Large intestine (tissue), 3 donors: ENCODE data around the gene YPEL4. TPM values are rescaled to one million over a fixed set of nuclear protein-coding genes. Genes with fewer than 3 reads are reported as not detected.

Experiments used
- DNase-seq, 2 donors: peaks; one replicate each; pipeline versions ENCODE4 v3.0.0 to v3.0.0-alpha.2; 2013
- H3K27ac ChIP-seq: one replicate; pipeline ENCODE4 v1.5.1; 2013; ENCODE audit warnings: low read length
- H3K27me3 ChIP-seq: 2 replicates; pipeline ENCODE4 v1.6.1; 2013; ENCODE audit warnings: low read length; ENCODE audit not compliant: control insufficient read depth, insufficient read depth
- H3K36me3 ChIP-seq: 2 replicates; pipeline ENCODE4 v1.6.1; 2013; ENCODE audit warnings: low read length; ENCODE audit not compliant: control insufficient read depth, insufficient read depth
- H3K4me1 ChIP-seq: one replicate; pipeline ENCODE4 v1.6.1; 2013; ENCODE audit warnings: low read length; ENCODE audit not compliant: control insufficient read depth, insufficient read depth
- H3K4me3 ChIP-seq: one replicate; pipeline ENCODE4 v1.5.1; 2013; ENCODE audit warnings: low read length
- H3K9me3 ChIP-seq: one replicate; pipeline ENCODE4 v1.6.1; 2013; ENCODE audit warnings: mild to moderate bottlenecking, low read depth, low read length, moderate library complexity; ENCODE audit not compliant: control insufficient read depth
- WGBS: methylation state at CpG from one replicate; pipeline ENCODE4 v1.1.5; 2013; ENCODE audit warnings: low lambda C conversion rate; ENCODE audit not compliant: insufficient coverage; 5-methylcytosine and 5-hydroxymethylcytosine counted together
- polyA plus RNA-seq: library from polyadenylated mRNA; unstranded; fragments of 120-200 nt; gene quantifications from one replicate; pipeline ENCODE4 v1.2.1, GENCODE V29; 2013

YPEL4 gene
- polyA plus RNA-seq, 1 donor = 2.6 TPM

DNA sequence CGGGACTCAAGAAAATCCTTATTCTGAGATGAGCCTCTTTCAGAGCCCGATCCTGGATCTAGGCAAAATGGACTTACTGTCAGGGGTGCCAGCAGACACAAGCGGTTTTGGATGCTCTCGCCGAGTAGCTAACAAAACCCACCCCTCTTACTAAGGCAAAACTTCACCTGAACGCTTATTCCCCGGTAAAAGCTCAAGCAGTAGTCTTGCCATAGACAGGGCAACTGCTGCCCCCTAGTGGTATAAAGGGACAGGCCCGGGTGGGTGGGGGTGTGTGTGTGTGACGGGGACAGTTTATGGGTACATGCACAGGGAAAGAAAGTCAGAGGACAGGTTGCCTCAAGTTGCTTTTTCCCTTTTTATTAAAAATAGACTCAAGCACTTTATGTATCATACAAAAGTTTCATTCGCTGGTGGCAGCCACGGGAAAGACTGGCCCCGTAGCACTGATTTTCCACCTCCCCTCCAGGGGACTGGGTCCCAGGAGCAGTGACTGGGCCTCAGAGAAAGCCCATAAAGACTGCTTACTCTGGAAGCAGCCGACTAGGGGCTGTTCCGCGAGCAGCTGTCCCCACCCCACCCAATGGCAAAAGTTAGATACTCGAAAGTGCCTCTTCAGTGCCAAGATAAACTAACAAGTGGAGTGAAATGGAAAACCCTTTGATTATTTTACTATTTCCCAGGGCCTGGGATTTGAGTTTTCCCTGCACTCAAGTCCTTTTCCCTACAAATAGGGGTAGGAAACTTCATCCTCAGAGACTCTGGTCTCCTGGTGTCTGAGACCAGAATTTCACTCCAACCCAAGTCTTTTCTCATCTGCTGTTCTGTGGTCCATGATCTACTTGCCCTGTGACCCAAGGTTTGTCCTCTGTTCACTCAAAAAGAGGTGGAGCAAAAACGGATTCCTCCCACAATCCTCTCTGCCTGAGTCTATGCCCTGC, 4.7 kb downstream of the YPEL4 start:
- Histone ChIP-seq H3K36me3 (no peaks in the 10 kb centered on the region), H3K4me1 (peaks cover 41% of the 10 kb centered on the region), H3K27me3 (peaks cover 44% of the 10 kb centered on the region), H3K27ac (no peak overlapping the region), H3K9me3 (no peaks in the 10 kb centered on the region), H3K4me3 (no peak overlapping the region)
- WGBS = no CpG with 5 or more reads among the region's 17 CpGs
- DNase-seq = peak; percentile 68 to 69

DNA sequence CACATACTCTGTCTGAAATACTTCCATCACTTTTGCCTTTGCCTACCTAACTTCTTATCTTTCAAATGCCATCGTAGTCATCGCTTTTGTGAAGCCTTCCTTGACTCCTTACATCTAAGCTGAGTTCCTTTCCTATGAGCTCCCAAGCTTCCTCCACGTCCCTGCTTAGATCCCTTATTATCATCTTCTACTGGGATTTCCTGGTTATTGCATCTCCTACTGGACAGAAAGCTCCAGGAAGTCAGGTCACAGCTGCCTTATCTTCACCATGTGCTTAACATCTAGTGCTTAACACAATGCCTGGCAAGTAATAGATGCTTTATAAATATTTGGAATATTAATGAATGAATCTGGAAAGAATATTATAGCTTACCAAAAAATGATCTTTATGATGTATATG, 5.9 kb downstream of the YPEL4 start:
- peaks cover 45% of the 10 kb centered on the region for H3K4me1 ChIP-seq
- WGBS = 91% methylated on average over 2 of the region's 3 CpGs
- no peak overlapping the region for H3K27ac ChIP-seq
- no peak for DNase-seq
- H3K9me3 ChIP-seq = no peaks in the 10 kb centered on the region
- no peaks in the 10 kb centered on the region for H3K36me3 ChIP-seq
- H3K4me3 ChIP-seq = no peak overlapping the region
- H3K27me3 ChIP-seq = peaks cover 35% of the 10 kb centered on the region

DNA sequence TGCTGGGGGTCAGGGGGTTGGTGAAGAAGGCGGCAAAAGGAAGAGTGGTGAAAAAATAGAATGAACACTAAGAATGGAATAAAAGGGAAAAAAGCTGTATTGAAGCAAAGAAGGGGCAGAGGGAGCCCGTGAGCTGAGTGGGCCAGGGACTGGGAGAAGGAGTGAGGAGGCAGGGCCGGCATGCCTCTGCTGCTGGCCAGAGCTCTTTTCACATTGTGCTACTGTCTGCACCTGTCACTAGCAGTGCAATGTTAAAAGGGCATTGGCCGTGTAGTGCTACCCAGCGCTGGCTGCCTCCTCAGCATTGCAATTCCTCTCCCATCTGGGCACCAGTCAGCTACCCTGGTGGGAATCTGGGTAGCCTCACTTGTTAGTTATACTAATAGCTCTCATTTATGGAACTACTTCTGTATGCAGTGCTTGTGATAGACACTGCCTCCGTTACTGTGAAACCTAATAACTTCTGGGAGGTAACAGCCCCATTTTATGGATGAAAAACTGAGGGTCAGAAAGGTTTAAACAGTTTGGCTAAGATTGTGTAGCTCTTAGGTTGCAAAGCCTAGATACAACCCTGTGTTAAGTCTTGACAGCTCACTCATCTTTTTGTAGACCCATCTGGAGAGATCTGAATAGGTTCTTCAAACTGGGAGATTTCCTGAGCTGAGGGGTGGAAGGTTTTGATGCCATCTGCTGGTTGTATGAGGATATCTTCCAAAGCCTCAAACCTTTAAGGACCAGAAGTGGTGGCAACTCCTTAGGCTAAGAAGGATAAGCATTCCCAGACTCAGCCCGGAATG, 8.5 kb downstream of the YPEL4 start:
- no peaks in the 10 kb centered on the region for H3K36me3 ChIP-seq
- 100% methylated on average over 1 of the region's 7 CpGs for WGBS
- H3K9me3 ChIP-seq = no peaks in the 10 kb centered on the region
- H3K27me3 ChIP-seq = peaks cover 9% of the 10 kb centered on the region
- H3K4me1 ChIP-seq = peaks cover 40% of the 10 kb centered on the region
- H3K27ac ChIP-seq = no peak overlapping the region
- DNase-seq = peak in 1 of 2 donors; percentile 42
- no peak overlapping the region for H3K4me3 ChIP-seq

DNA sequence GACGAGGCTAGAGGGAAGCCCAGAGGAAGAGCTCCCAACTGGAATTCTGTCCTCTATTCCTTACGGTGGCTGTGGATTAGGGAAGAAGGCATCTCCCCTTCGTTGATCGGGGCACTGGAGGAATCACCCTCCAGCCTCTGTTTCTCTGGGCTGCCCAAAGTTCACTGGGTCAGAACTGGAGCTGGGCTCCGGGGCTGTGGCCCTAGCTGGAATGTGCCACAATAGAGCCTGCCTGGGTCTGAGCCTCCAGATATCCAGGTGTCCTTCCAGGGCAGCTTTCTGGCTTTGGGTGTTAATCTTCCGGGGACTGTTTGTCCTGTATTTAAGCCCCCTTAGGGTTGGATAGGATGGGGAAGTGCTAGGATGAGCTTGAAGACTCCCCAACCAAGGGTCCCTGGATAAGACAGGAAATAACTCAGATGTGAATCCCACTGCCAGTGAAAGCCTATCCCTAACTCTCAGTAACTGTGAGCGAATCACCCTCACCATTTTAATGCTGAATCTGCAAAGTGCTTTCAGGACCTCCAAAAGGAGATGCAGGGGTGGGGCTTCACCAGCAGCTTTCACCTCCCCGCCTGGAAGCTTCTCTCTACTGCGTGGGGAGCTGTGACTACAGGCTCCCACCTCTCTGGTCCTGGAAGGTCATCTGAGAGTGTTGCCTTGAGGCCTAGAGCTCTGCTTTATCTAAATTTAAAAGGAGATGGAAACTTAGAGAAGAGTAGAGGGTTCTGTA, 9.5 kb downstream of the YPEL4 start:
- no peaks in the 10 kb centered on the region for H3K9me3 ChIP-seq
- peaks cover 32% of the 10 kb centered on the region for H3K4me1 ChIP-seq
- H3K4me3 ChIP-seq = peak overlapping the region; percentile 89
- no peak for DNase-seq
- H3K27me3 ChIP-seq = no peaks in the 10 kb centered on the region
- no peaks in the 10 kb centered on the region for H3K36me3 ChIP-seq
- WGBS = no CpG with 5 or more reads among the region's 9 CpGs
- peak overlapping the region; percentile 82 for H3K27ac ChIP-seq

DNA sequence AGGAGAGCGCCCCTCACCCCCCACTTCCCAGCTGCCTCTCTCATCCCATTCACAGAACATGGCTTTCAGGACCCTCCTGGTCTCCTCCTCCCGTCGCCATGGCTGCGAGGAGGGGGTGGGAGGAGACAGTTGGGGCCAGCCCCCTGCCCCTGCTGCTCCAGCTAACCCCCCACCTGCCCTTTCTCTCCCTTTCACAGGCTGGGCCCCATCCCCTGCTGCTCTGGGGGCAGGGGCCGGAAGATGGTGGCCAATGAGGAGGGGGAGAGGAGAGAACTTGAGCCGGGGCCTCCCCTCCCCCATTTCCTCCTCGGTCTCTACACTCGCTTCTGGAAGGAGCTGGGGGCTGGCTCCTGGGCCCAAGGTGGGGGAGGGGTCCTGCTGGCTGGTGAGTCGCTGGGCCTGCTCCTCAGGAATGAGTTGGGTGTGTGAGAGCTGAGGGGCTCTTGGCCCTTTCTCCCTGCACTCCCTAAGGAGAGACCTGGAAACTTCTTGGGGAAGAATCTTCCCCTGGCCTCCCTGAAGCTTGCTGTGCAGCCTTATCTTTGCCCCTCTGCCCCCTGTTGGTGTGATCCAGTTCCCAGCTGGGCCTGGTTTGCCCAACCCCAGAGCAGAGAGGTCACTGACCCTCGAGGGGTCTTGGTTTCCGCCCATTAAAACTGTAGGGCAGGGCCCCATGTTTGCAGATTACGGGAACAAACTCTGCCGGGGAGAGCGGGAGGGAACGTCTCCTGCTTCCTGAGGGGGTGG, 10.2 kb downstream of the YPEL4 start:
- H3K36me3 ChIP-seq = no peaks in the 10 kb centered on the region
- H3K4me1 ChIP-seq = peaks cover 26% of the 10 kb centered on the region
- DNase-seq = peak; percentile 68 to 88
- H3K27ac ChIP-seq = peak overlapping the region; percentile 82
- peak overlapping the region; percentile 89 for H3K4me3 ChIP-seq
- WGBS = 0% methylated on average over 2 of the region's 15 CpGs
- no peaks in the 10 kb centered on the region for H3K9me3 ChIP-seq
- peaks cover 3% of the 10 kb centered on the region for H3K27me3 ChIP-seq

DNA sequence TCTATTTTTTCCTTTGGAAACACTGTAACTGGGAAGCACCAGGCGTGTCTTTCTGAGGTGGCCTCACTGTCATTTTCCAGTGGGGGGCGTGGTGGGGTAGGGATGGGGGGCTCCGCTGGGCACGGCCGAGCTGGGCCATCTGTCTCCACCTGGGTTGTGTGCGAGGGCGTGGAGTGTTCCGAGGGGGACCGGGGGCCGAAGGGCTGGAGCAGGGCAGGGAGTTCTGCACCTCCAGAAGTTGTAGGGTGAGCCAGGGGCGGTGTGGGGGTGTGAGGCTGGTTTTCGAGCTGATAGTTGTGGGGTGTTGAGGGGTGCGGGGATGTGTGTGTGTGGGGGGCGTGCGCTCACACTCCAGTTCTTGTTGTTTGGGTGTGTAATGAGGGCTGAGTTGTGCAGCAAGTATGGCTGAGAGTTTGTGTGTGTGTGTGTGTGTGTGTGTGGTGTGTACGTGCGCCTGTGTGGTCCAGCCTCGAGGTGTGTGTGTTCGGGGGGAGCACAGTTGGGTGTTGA, 10.8 kb downstream of the YPEL4 start:
- WGBS = no CpG with 5 or more reads among the region's 19 CpGs
- DNase-seq = peak in 1 of 2 donors; percentile 45
- Histone ChIP-seq H3K27ac (peak overlapping the region; percentile 82), H3K36me3 (no peaks in the 10 kb centered on the region), H3K9me3 (no peaks in the 10 kb centered on the region), H3K4me3 (peak overlapping the region; percentile 89), H3K4me1 (peaks cover 26% of the 10 kb centered on the region), H3K27me3 (peaks cover 3% of the 10 kb centered on the region)

DNA sequence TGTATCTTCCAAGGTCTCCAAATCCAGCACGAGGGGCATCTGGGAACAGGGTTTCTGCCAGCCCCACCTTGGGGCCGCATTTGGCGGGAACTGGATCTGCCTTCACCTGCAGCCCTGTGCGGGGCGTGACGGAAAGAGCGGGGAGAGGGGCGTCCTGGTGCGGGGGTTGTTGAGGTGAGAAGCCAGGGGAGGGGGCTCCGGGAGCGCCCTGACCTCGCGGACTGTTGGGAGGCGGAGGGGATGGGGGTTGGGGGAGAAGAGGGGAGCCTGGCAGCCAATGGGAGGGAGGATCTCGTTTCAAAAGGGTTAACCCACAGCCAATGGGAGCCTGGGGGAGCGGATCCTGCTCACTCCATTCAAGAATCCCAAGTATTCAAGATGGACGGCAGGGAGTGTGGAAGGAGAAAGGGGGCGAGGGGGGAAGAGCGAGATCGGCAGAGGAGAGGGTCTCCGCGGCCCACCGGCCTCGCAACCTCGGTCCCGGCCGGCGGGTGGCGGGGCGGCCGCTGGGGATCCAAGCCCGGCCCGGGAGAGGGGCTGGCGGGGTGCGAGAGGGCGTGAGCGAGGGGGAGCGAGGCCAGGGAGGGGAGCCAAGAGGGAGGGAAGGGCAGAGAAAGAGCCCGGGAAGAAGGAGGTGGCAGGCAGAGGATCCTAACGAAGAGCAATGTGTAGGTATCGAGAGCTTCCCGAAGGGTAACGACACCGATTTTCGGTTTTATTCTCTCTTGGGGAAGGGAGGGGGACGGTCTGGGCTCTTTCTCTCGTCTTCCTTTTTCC, 11.5 kb downstream of the YPEL4 start:
- Histone ChIP-seq H3K27ac (peak overlapping the region; percentile 82), H3K4me1 (peaks cover 26% of the 10 kb centered on the region), H3K9me3 (no peaks in the 10 kb centered on the region), H3K36me3 (no peaks in the 10 kb centered on the region), H3K27me3 (peaks cover 3% of the 10 kb centered on the region), H3K4me3 (peak overlapping the region; percentile 89)
- no CpG with 5 or more reads among the region's 47 CpGs for WGBS
- DNase-seq = peak; percentile 79 to 85

DNA sequence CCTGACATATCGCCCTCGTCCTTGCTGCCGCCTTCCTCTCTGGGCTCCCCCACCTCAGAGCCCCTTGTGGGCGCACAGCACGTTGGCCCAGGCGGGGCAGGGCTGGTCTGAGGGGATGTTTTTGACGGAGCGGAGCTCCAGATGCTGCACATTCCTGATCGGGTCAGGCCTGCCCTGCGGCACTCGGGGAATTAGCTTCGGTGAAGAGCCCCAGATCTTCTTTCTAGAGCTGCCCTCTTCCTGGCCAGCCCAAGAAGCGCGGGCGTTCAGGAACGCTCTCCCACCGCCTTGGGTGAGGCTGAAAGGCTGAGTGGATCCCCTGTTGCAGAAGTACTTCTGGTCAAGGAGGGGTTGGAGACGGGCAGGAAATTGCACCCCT, 12.1 kb downstream of the YPEL4 start:
- H3K27me3 ChIP-seq = peaks cover 3% of the 10 kb centered on the region
- H3K36me3 ChIP-seq = no peaks in the 10 kb centered on the region
- no CpG with 5 or more reads among the region's 18 CpGs for WGBS
- peak overlapping the region; percentile 30 for H3K27ac ChIP-seq
- DNase-seq = no peak
- no peaks in the 10 kb centered on the region for H3K9me3 ChIP-seq
- peak overlapping the region; percentile 89 for H3K4me3 ChIP-seq
- H3K4me1 ChIP-seq = peaks cover 26% of the 10 kb centered on the region

DNA sequence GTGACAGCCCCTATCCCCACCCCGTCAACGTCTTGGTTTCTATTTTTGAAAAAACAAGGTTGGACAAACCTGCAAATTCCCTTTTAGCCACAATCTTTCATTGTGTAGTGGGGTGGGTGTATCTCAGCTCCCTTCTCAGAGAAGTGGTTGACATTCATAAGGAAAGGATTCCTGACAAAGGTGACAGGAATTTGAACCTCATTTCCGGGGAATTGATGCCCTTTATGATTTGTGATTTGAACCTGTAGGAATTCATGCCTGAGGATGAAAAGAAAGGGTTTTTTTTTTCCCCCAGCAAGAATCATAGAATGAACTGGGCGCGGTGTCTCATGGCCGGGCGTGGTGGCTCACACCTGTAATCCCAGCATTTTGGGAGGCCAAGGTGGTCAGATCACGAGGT, 14.5 kb downstream of the YPEL4 start:
- DNase-seq = no peak
- peaks cover 20% of the 10 kb centered on the region for H3K4me1 ChIP-seq
- no peaks in the 10 kb centered on the region for H3K36me3 ChIP-seq
- no peaks in the 10 kb centered on the region for H3K9me3 ChIP-seq
- H3K4me3 ChIP-seq = no peak overlapping the region
- H3K27me3 ChIP-seq = peaks cover 8% of the 10 kb centered on the region
- H3K27ac ChIP-seq = no peak overlapping the region
- WGBS = no CpG with 5 or more reads among the region's 8 CpGs
